Measurements from ENCODE around the gene VAV2.

DNA sequence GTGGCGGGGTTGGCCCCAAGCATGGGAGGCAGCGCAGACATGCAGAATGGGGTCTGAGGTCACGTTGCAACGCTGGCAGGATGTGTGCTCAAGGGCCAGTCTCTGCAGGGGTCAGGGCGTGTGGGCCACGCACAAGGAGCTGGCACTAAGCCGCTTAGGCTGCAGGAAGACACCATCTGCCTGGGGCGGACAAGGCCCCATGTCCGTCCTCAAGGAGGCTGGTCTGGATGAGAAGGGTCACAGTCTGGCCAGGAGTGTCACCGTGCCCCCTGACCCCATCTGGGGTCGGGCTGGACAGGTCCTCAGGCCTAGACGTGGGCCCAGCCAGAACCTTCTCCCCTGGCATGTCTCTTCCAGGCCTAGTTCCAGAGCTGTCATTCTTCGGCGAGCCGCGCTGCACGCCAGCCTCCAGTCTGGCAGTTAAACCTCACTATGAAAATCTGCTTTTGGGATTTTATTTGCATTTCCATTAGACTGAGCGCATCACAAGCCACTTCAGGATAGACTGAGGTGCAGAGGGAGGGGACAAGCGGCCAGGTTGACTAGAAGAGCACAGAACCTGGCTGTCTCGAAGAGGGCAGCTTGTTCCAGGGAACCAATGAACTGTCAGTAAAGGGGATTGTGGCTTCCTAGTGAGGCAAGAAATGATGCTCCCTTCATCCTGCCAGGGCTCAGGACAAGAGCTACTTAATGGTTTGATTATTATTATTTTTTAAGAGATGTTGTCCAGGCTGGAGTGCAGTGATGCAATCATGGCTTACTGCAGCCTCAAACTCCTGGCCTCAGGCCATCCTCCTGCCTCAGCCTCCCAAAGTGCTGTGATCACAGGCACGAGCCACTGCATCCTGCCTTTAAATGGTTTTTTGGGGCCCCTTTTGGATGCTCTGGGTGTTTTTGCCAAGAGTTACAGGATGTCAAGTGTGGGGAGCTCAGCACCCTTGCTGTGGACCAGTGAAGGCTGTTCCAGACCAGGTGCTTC is 37.4 kb upstream of the VAV2 start:
- no peak for TF ChIP-seq CTCF (IDR thresholded peaks at IDR 0.05)
- TF ChIP-seq POLR2A (IDR thresholded peaks at IDR 0.05), result no peak

Data from adrenal gland (tissue), 5 donors.